H1 (cell line): ENCODE data around the gene CTAG1A. TPM values are rescaled to one million over a fixed set of nuclear protein-coding genes. Genes with fewer than 3 reads are reported as not detected.
"Not testable (repeated sequence)": the region's sequence is repeated elsewhere in the genome, so short reads cannot be mapped to it uniquely, and the experiment has no call there.

Experiments
- CTCF ChIA-PET: fragments of 300-600 bp; sonication (Branson Sonifier 250); formaldehyde crosslinking; loops from one replicate; lab custom pipeline; 2021; ENCODE audit not compliant: partially characterized antibody; lab: Charles Lee
- POLR2A ChIA-PET: fragments of 300-600 bp; sonication (Branson Sonifier 250); formaldehyde crosslinking; loops from one replicate; lab custom pipeline; 2021; ENCODE audit warnings: inconsistent platforms; ENCODE audit not compliant: partially characterized antibody; lab: Charles Lee
- DNase-seq, 2 experiments: peaks; one replicate each; pipeline versions ENCODE4 v3.0.0 to v3.0.0-alpha.2; 2010 to 2022; ENCODE audit warnings: low spot score in 2 of 2, low read depth in 1 of 2, mixed read lengths in 1 of 2
- FAIRE-seq: peaks from 2 replicates; lab custom pipeline; 2011; peaks lifted over from hg19 to GRCh38; lab: Jason Lieb, UNC
- H2AFZ ChIP-seq: 2 replicates; pipeline ENCODE4 v1.8.1; 2012; ENCODE audit warnings: low read length, inconsistent platforms
- H2AK5ac ChIP-seq: 2 replicates; pipeline ENCODE4 v1.6.1; 2013; ENCODE audit warnings: low read depth, low read length
- H2BK120ac ChIP-seq: replicated peaks from 2 replicates; pipeline ENCODE3; 2013; ENCODE audit warnings: low read depth, low read length, inconsistent platforms
- H2BK12ac ChIP-seq: 2 replicates; pipeline ENCODE4 v1.6.1; 2013; ENCODE audit warnings: low read depth, low read length
- H2BK15ac ChIP-seq: 2 replicates; pipeline ENCODE4 v1.6.1; 2013; ENCODE audit warnings: low read length
- H2BK20ac ChIP-seq: 2 replicates; pipeline ENCODE4 v1.6.1; 2013; ENCODE audit warnings: low read length
- H2BK5ac ChIP-seq: 2 replicates; pipeline ENCODE4 v1.6.1; 2013; ENCODE audit warnings: low read depth, low read length
- H3K14ac ChIP-seq: 2 replicates; pipeline ENCODE4 v1.6.1; 2013; ENCODE audit warnings: inconsistent platforms; ENCODE audit not compliant: insufficient read length
- H3K18ac ChIP-seq: 2 replicates; pipeline ENCODE4 v1.6.1; 2013; ENCODE audit warnings: low read length; ENCODE audit errors: extremely low read depth
- H3K23ac ChIP-seq: 2 replicates; pipeline ENCODE4 v1.6.1; 2013; ENCODE audit warnings: inconsistent platforms; ENCODE audit not compliant: insufficient read length
- H3K23me2 ChIP-seq: 2 replicates; pipeline ENCODE4 v1.6.1; 2013; ENCODE audit warnings: low read depth, low read length
- H3K27ac ChIP-seq: 2 replicates; pipeline ENCODE4 v1.6.1; 2011; ENCODE audit warnings: low read depth, low read length, inconsistent platforms
- H3K27me3 ChIP-seq, 4 experiments: replicated peaks in 1 of 4; 1 replicate in 1 of 4; 2 replicates in 3 of 4; pipeline versions ENCODE4 v1.6.1 to v1.8.1; 2011 to 2013; ENCODE audit warnings: low read length in 3 of 4, mild to moderate bottlenecking in 3 of 4, inconsistent platforms in 2 of 4, mixed read lengths in 2 of 4, moderate library complexity in 1 of 4; ENCODE audit not compliant: control insufficient read depth in 3 of 4, insufficient read depth in 3 of 4; ENCODE audit errors: extremely low read depth in 1 of 4
- H3K36me3 ChIP-seq, 4 experiments: 2 replicates each; pipeline versions ENCODE4 v1.6.1 to v1.8.1; 2011 to 2013; ENCODE audit warnings: mild to moderate bottlenecking in 4 of 4, low read length in 3 of 4, moderate library complexity in 2 of 4, control low read depth in 1 of 4, inconsistent platforms in 1 of 4; ENCODE audit not compliant: insufficient read depth in 4 of 4, control insufficient read depth in 2 of 4
- H3K4ac ChIP-seq: replicated peaks from 2 replicates; pipeline ENCODE3; 2013; ENCODE audit warnings: low read length, low read depth, mixed read lengths, inconsistent platforms; ENCODE audit not compliant: insufficient read length
- H3K4me1 ChIP-seq, 4 experiments: replicated peaks in 1 of 4; 1 replicate in 1 of 4; 2 replicates in 3 of 4; pipeline versions ENCODE4 v1.6.1 to v1.8.1; 2011 to 2013; ENCODE audit warnings: low read length in 3 of 4, inconsistent platforms in 2 of 4, mixed read lengths in 1 of 4; ENCODE audit not compliant: insufficient read depth in 4 of 4, control insufficient read depth in 3 of 4
- H3K4me2 ChIP-seq, 2 experiments: 2 replicates each; pipeline versions ENCODE4 v1.6.1 to v1.8.1; 2011 to 2013; ENCODE audit warnings: low read depth in 2 of 2, low read length in 2 of 2, control low read depth in 1 of 2, inconsistent platforms in 1 of 2, mild to moderate bottlenecking in 1 of 2; ENCODE audit not compliant: insufficient read depth in 1 of 2
- H3K4me3 ChIP-seq, 4 experiments: fragments of 200-600, 300-600 bp in 1 of 4; sonication (generic), shearing (Covaris generic), sonication (Bioruptor Twin) in 1 of 4; 2 replicates each; pipeline versions ENCODE4 v1.5.1 to v1.8.1; 2011 to 2016; ENCODE audit warnings: low read length in 4 of 4, low read depth in 3 of 4, control low read depth in 2 of 4, inconsistent platforms in 2 of 4, mild to moderate bottlenecking in 2 of 4, mixed read lengths in 1 of 4, moderate library complexity in 1 of 4; ENCODE audit not compliant: insufficient read depth in 2 of 4; ENCODE audit errors: extremely low read depth in 1 of 4
- H3K56ac ChIP-seq: replicated peaks from 2 replicates; pipeline ENCODE3; 2013; ENCODE audit warnings: low read depth, mild to moderate bottlenecking, mixed read lengths, low read length, inconsistent platforms; ENCODE audit not compliant: insufficient read length
- H3K79me1 ChIP-seq: 2 replicates; pipeline ENCODE4 v1.6.1; 2013; ENCODE audit warnings: low read depth, low read length, control low read depth
- H3K79me2 ChIP-seq, 2 experiments: 2 replicates each; pipeline versions ENCODE4 v1.6.1 to v1.8.1; 2012 to 2013; ENCODE audit warnings: low read length in 2 of 2, mild to moderate bottlenecking in 2 of 2, inconsistent platforms in 1 of 2; ENCODE audit not compliant: insufficient read depth in 2 of 2, control insufficient read depth in 1 of 2
- H3K9ac ChIP-seq, 4 experiments: replicated peaks in 1 of 4; 1 replicate in 1 of 4; 2 replicates in 3 of 4; pipeline versions ENCODE4 v1.6.1 to v1.8.1; 2011 to 2013; ENCODE audit warnings: low read depth in 3 of 4, low read length in 3 of 4, control low read depth in 2 of 4, mild to moderate bottlenecking in 2 of 4, moderate library complexity in 2 of 4, inconsistent platforms in 1 of 4; ENCODE audit errors: extremely low read depth in 1 of 4
- H3K9me3 ChIP-seq, 2 experiments: 2 replicates each; pipeline versions ENCODE4 v1.6.1 to v1.8.1; 2012 to 2013; ENCODE audit warnings: mild to moderate bottlenecking in 2 of 2, moderate library complexity in 2 of 2, control low read depth in 1 of 2, inconsistent platforms in 1 of 2, low read depth in 1 of 2, low read length in 1 of 2, mixed read lengths in 1 of 2; ENCODE audit not compliant: insufficient read depth in 2 of 2
- H4K20me1 ChIP-seq, 2 experiments: replicated peaks in 1 of 2; 2 replicates each; pipeline versions ENCODE3 to v1.8.1; 2011 to 2013; ENCODE audit warnings: inconsistent platforms in 2 of 2, low read length in 2 of 2, mild to moderate bottlenecking in 1 of 2; ENCODE audit not compliant: insufficient read depth in 2 of 2, control insufficient read depth in 1 of 2
- H4K5ac ChIP-seq: 2 replicates; pipeline ENCODE4 v1.6.1; 2013; ENCODE audit warnings: low read length, low read depth, mixed read lengths, inconsistent platforms; ENCODE audit not compliant: insufficient read length
- H4K8ac ChIP-seq: 2 replicates; pipeline ENCODE4 v1.8.0; 2013; ENCODE audit warnings: mild to moderate bottlenecking, moderate library complexity, low read length, inconsistent platforms; ENCODE audit not compliant: insufficient read depth; ENCODE audit errors: extremely low read depth
- H4K91ac ChIP-seq: replicated peaks from 2 replicates; pipeline ENCODE3; 2013; ENCODE audit warnings: low read length, mixed read lengths, inconsistent platforms; ENCODE audit not compliant: insufficient read length
- WGBS, 2 experiments: shearing (Covaris generic) in 1 of 2; methylation state at CpG; one replicate each; pipeline versions ENCODE4 v1.1.6 to v1.1.7; 2013 to 2015; ENCODE audit warnings: low lambda C conversion rate in 2 of 2, mixed read lengths in 2 of 2, inconsistent platforms in 1 of 2, low coverage in 1 of 2, missing lambda C conversion rate in 1 of 2; ENCODE audit not compliant: insufficient replicate concordance in 2 of 2, insufficient coverage in 1 of 2, insufficient read length in 1 of 2; ENCODE audit errors: extremely low coverage in 1 of 2, missing lambda C conversion rate in 1 of 2; 5-methylcytosine and 5-hydroxymethylcytosine counted together
- polyA plus RNA-seq, 7 experiments: library from polyadenylated mRNA; depleted of rRNA in 3 of 7; stranded (reverse) in 5 of 7; unstranded in 2 of 7; fragments of >200 nt in 5 of 7; fragments of 200-250 nt in 2 of 7; gene quantifications; 1 replicate in 5 of 7; 2 replicates in 1 of 7; 4 replicates in 1 of 7; pipeline versions ENCODE4 v1.2.1 to v1.2.3, GENCODE V29; 2011 to 2013; ENCODE audit warnings: missing spikeins in 2 of 7, mixed read lengths in 2 of 7
- total RNA-seq: library from RNA; stranded (reverse); fragmentation: NEBNext Ultra II Directional; extraction: Animal tissue kit (Norgen Biotek cat#: 25700); gene quantifications from 2 replicates; pipeline ENCODE4 v1.2.1, GENCODE V29; 2021

The CTAG1A gene
- total and polyA plus RNA-seq, 2 of the 8 experiments (the other 6 are each of a cell fraction or from before 2014, with no cell fraction given) = not detected

- H3K79me1 ChIP-seq, H2BK120ac ChIP-seq, H3K4me3 ChIP-seq, H3K36me3 ChIP-seq, H3K9me3 ChIP-seq, H3K4ac ChIP-seq, H3K23me2 ChIP-seq, DNase-seq, H2AK5ac ChIP-seq, FAIRE-seq, H2AFZ ChIP-seq, H3K14ac ChIP-seq, H3K23ac ChIP-seq, H3K27me3 ChIP-seq, H2BK15ac ChIP-seq, H3K9ac ChIP-seq, H3K56ac ChIP-seq, H4K91ac ChIP-seq, POLR2A ChIA-PET, H4K20me1 ChIP-seq, H4K5ac ChIP-seq, H3K4me2 ChIP-seq, H3K18ac ChIP-seq, H2BK5ac ChIP-seq, H4K8ac ChIP-seq, H3K4me1 ChIP-seq, H2BK12ac ChIP-seq, H3K79me2 ChIP-seq, H2BK20ac ChIP-seq, H3K27ac ChIP-seq: not testable (repeated sequence)
- CTCF ChIA-PET = interaction anchor here (0.6 kb wide), 1 partner anchor 66 kb away, joined by 5 read pairs; no protein-coding TSS in a partner anchor
- WGBS, 2 experiments = 95% methylated on average over 4 of the region's 11 CpGs; no CpG with 5 or more reads in 1 of the 2 experiments
Observed at GRCh38 chrX:154607976-154608375, 23.0 kb downstream of the CTAG1A start.

- H4K20me1 ChIP-seq, DNase-seq, H3K56ac ChIP-seq, H2AFZ ChIP-seq, H4K5ac ChIP-seq, H3K4me1 ChIP-seq, H2BK20ac ChIP-seq, H3K18ac ChIP-seq, H4K8ac ChIP-seq, H2BK12ac ChIP-seq, H3K14ac ChIP-seq, H4K91ac ChIP-seq, H3K9ac ChIP-seq, H2BK120ac ChIP-seq, H3K27me3 ChIP-seq, H2AK5ac ChIP-seq, H3K9me3 ChIP-seq, H3K4me2 ChIP-seq, CTCF ChIA-PET, H2BK15ac ChIP-seq, H3K23me2 ChIP-seq, H3K79me2 ChIP-seq, H3K4ac ChIP-seq, H3K36me3 ChIP-seq, H3K23ac ChIP-seq, POLR2A ChIA-PET, H3K79me1 ChIP-seq, H3K4me3 ChIP-seq, FAIRE-seq, H3K27ac ChIP-seq, H2BK5ac ChIP-seq: not testable (repeated sequence)
- WGBS, 2 experiments = 92% methylated on average over 9 of the region's 12 CpGs; no CpG with 5 or more reads in 1 of the 2 experiments
Observed at GRCh38 chrX:154608823-154609222, 23.9 kb downstream of the CTAG1A start.
